Measurements from ENCODE around the gene GNG13.

- TF ChIP-seq CTCF (IDR thresholded peaks at IDR 0.05) (no peak), POLR2AphosphoS5 (IDR thresholded peaks at IDR 0.05) (no peak), POLR2A (IDR thresholded peaks at IDR 0.05) (no peak), EP300 (IDR thresholded peaks at IDR 0.05) (no peak)
Observed at GRCh38 chr16:764848-765487, 35.6 kb downstream of the GNG13 start.

All from suprapubic skin (tissue), 4 donors.